GM23248 (cell line): ENCODE data around the gene MT1A. TPM values are rescaled to one million over a fixed set of nuclear protein-coding genes. Genes with fewer than 3 reads are reported as not detected.
A peak's percentile ranks its signal among the peaks of the same experiment; 100 is the strongest.
"Not testable (repeated sequence)": the region's sequence is repeated elsewhere in the genome, so short reads cannot be mapped to it uniquely, and the experiment has no call there.

Experiments used
- DNase-seq: peaks from one replicate; pipeline ENCODE4 v3.0.0-alpha.2; 2015
- H2AFZ ChIP-seq: fragments of 200-600 bp; sonication (generic); 2 replicates; pipeline ENCODE4 v1.6.1; 2016; ENCODE audit warnings: antibody characterized with exemption
- H3F3A ChIP-seq: fragments of 200-600 bp; sonication (generic); 2 replicates; pipeline ENCODE4 v1.6.1; 2016; ENCODE audit warnings: mild to moderate bottlenecking, antibody characterized with exemption, mixed run types; ENCODE audit not compliant: insufficient read depth
- H3K27ac ChIP-seq: fragments of 200-600 bp; sonication (generic); 2 replicates; pipeline ENCODE4 v1.5.1; 2016; ENCODE audit warnings: mild to moderate bottlenecking
- H3K27me3 ChIP-seq: fragments of 200-600 bp; sonication (generic); replicated peaks from 2 replicates; pipeline ENCODE4 v1.6.1; 2016; ENCODE audit warnings: mild to moderate bottlenecking; ENCODE audit not compliant: insufficient read depth
- H3K36me3 ChIP-seq: fragments of 200-600 bp; sonication (generic); 2 replicates; pipeline ENCODE4 v1.6.1; 2016; ENCODE audit warnings: low read depth, mild to moderate bottlenecking
- H3K4me1 ChIP-seq: fragments of 200-600 bp; sonication (generic); 2 replicates; pipeline ENCODE4 v1.6.1; 2016; ENCODE audit warnings: mild to moderate bottlenecking; ENCODE audit not compliant: insufficient read depth
- H3K4me2 ChIP-seq: fragments of 200-600 bp; sonication (generic); one replicate; pipeline ENCODE4 v1.6.1; 2016; ENCODE audit warnings: mild to moderate bottlenecking; ENCODE audit not compliant: unreplicated experiment
- H3K4me3 ChIP-seq: fragments of 200-600 bp; sonication (generic); 2 replicates; pipeline ENCODE4 v1.5.1; 2016; ENCODE audit warnings: mild to moderate bottlenecking
- H3K79me2 ChIP-seq: fragments of 200-600 bp; sonication (generic); 2 replicates; pipeline ENCODE4 v1.6.1; 2016; ENCODE audit warnings: mild to moderate bottlenecking; ENCODE audit not compliant: insufficient read depth
- H3K9ac ChIP-seq: fragments of 200-600 bp; sonication (generic); 2 replicates; pipeline ENCODE4 v1.6.1; 2016; ENCODE audit warnings: mild to moderate bottlenecking
- H3K9me2 ChIP-seq: fragments of 200-600 bp; sonication (generic); 2 replicates; pipeline ENCODE4 v1.6.1; 2016; ENCODE audit warnings: mixed run types, mild to moderate bottlenecking, moderate library complexity; ENCODE audit not compliant: insufficient read depth
- H3K9me3 ChIP-seq: fragments of 200-600 bp; sonication (generic); one replicate; pipeline ENCODE4 v1.6.1; 2017; ENCODE audit warnings: low read depth
- H4K20me1 ChIP-seq: fragments of 200-600 bp; sonication (generic); 2 replicates; pipeline ENCODE4 v1.6.0; 2016; ENCODE audit not compliant: insufficient read depth
- EZH2 ChIP-seq: fragments of 200-600 bp; sonication (generic); IDR thresholded peaks from 2 replicates; pipeline ENCODE4 v1.6.1; 2018; ENCODE audit warnings: antibody characterized with exemption, mild to moderate bottlenecking; ENCODE audit not compliant: insufficient read depth, poor library complexity, severe bottlenecking
- EZH2phosphoT487 ChIP-seq: fragments of 200-600 bp; sonication (generic); IDR thresholded peaks from 2 replicates; pipeline ENCODE4 v1.6.1; 2018; ENCODE audit warnings: antibody characterized with exemption, moderate library complexity, mild to moderate bottlenecking, low read depth; ENCODE audit not compliant: insufficient read depth
- WGBS, 2 experiments: methylation state at CpG; one replicate each; pipeline ENCODE4 v1.1.6; 2015 to 2017; ENCODE audit warnings: low lambda C conversion rate in 2 of 2, low coverage in 1 of 2; ENCODE audit errors: missing lambda C conversion rate in 2 of 2; 5-methylcytosine and 5-hydroxymethylcytosine counted together
- in situ Hi-C: fragments of 300-500 bp; cut with MboI; formaldehyde crosslinking; loops from 2 replicates; pipeline ENCODE4 v1.15.0; 2020
- polyA plus RNA-seq: library from polyadenylated mRNA; unstranded; fragments of >200 nt; fragmentation: Nextera tagmentation; extraction: Ambion mirVana; gene quantifications from 2 replicates; pipeline ENCODE4 v1.2.1, GENCODE V29; 2016
- total RNA-seq: library from RNA; depleted of rRNA; stranded (reverse); fragments of >200 nt; shearing (Covaris generic); gene quantifications from 2 replicates; pipeline ENCODE4 v1.2.3, GENCODE V29; 2014

The MT1A gene
- total and polyA plus RNA-seq, 2 experiments from 2014 or later = 2.3 TPM; not detected in 1

DNA sequence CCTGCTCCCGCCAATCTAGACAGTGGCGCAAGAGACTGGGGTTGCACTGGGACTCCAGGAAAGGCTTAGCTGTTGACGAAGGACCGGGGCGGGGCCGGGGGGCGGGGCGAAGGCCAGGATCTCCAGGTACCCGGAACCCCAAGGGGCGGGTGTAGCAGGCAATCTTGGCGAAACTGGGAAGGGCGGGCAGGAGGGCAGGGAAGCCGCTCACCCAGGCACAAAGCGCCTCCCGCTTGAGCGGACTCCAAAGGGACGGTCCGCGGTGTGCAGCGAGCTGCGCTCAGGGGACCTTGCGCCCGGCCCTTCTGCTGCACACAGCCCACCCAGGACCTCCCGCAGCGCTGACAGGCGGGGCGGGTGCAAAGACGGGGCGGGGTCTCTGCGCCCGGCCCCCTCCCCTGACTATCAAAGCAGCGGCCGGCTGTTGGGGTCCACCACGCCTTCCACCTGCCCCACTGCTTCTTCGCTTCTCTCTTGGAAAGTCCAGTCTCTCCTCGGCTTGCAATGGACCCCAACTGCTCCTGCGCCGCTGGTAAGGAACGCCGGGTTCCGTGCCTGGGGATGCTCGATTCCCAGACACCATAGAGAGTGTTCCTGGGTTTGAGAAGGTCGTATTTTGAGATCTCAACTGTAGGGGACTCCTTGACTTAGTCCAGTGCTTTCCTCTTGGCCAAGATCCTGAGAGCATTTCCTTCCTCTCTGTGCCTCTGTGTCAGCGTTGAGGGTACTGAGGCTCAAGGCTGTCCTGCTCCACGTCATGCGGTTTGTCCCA, 19.3 kb downstream of the MT1A start, which contains the start of gene MT1F:
TSS of gene MT1F (plus strand) at position 405 of the 772 bp plus-strand sequence. CDS start at position 505, 100 bp downstream.
- DNase-seq = peak; percentile 64
- TF ChIP-seq EZH2 (no peak), EZH2phosphoT487 (no peak)
- H3K4me3 ChIP-seq = peak within 1 kb of the TSS; percentile 52
- H3K9me3 ChIP-seq = no peaks in the 10 kb centered on the region
- peak within 1 kb of the TSS; percentile 61 for H2AFZ ChIP-seq
- no peaks in the 10 kb centered on the region for H3K36me3 ChIP-seq
- in situ Hi-C loops = no loop called here
- H3K27ac ChIP-seq = no peak within 1 kb of the TSS
- no peaks in the 10 kb centered on the region for H3F3A ChIP-seq
- no peaks in the 10 kb centered on the region for H3K9me2 ChIP-seq
- no peaks in the 10 kb centered on the region for H3K4me1 ChIP-seq
- no peaks in the 10 kb centered on the region for H4K20me1 ChIP-seq
- H3K9ac ChIP-seq = no peak within 1 kb of the TSS
- peak within 1 kb of the TSS; percentile 59 for H3K4me2 ChIP-seq
- H3K27me3 ChIP-seq = peaks cover 14% of the 10 kb centered on the region; the same call in 1 of the 2 replicates
- no peaks in the 10 kb centered on the region for H3K79me2 ChIP-seq
- 7 to 9% methylated on average over 24 to 40 of the region's 46 CpGs for WGBS, 2 experiments

DNA sequence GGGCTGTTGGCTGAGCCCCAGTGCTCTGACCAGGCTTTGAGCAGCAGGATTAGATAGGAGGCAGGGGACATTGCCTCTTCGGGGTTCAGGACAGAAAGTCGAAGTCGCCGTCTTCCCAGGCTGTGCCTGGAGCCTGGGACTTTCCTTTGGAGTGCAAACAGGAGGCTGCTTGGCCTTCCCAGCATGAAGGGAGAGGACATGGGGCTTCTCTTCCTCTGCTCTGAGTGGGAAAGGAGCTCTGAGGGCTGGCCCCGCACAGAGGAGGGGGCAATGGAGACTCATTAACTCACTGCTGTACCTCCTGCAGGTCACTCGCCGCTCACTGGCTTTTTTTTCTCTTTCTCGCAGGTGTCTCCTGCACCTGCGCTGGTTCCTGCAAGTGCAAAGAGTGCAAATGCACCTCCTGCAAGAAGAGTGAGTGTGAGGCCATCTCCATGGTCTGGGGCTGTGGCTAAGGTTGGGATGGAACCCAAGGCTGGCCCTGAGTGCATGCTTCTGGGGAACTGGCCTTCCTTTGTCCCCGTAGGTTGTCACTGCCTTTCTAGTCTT, 19.9 kb downstream of the MT1A start:
- Histone ChIP-seq H2AFZ (peak overlapping the region; percentile 61), H3K4me2 (peak overlapping the region; percentile 59), H3F3A (no peaks in the 10 kb centered on the region), H3K27me3 (peaks cover 14% of the 10 kb centered on the region; the same call in 1 of the 2 replicates), H3K9me2 (no peaks in the 10 kb centered on the region), H3K4me1 (no peaks in the 10 kb centered on the region), H3K4me3 (peak overlapping the region; percentile 52), H3K9ac (no peak overlapping the region), H3K36me3 (no peaks in the 10 kb centered on the region), H3K79me2 (no peaks in the 10 kb centered on the region), H3K9me3 (no peaks in the 10 kb centered on the region), H3K27ac (no peak overlapping the region), H4K20me1 (no peaks in the 10 kb centered on the region)
- no peak for DNase-seq
- in situ Hi-C loops = no loop called here
- 42 to 43% methylated on average over 10 of the region's 10 CpGs for WGBS, 2 experiments
- TF ChIP-seq EZH2 (no peak), EZH2phosphoT487 (no peak)

DNA sequence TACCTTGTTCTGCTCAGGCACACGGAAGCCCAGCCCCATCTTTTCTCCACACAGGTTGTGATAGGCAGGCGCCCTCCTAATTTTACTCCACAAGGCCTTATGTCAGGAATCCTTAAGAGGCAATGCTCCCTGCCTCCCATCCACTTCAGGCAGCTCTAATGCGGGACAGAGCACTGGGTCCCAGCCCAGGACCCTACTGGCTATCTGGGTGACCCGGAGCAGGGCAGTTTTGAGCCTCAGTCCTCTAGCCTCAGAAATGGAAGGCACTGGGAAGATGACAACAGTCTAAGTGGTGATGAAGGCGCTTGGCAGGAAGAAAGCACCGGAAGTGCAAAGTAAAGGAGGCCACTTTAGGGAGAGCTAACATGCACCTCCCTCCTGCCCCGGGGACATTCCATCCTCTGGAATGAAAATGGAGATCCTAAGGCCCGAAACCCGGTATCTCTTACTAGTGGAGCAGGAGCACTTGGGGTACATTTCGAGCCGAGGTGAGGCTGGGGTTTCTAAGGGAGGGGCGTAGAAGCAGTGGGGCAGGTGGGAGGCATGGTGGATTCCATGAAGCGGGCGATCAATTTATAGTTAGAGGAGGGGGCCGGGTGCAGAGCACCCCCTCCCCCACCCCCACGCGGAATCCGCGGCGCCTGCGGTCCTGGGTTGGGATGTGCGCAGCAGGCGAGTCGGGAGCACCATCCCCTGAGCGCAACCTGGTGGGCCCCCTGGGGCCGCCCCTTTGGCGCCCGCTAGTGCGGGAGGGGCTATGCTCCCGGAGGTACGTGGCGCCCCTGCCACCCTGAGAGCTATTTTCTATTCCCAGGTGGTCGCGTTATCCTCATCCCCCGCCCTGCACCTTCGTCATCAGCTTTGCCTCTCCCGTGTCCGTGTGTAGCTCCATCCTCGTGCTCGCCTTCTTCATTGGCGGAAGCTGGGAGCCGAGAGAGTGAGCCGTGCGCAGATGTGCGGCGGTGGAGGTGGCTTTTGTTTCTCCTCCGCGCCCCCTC, 24.2 kb downstream of the MT1A start:
- H3K79me2 ChIP-seq = no peaks in the 10 kb centered on the region
- H3K9me3 ChIP-seq = no peaks in the 10 kb centered on the region
- H3K27me3 ChIP-seq = peaks cover 20% of the 10 kb centered on the region
- no peaks in the 10 kb centered on the region for H3K36me3 ChIP-seq
- no peaks in the 10 kb centered on the region for H4K20me1 ChIP-seq
- no peak overlapping the region for H3K4me3 ChIP-seq
- no peak for DNase-seq
- no peak overlapping the region for H3K4me2 ChIP-seq
- no peaks in the 10 kb centered on the region for H3K4me1 ChIP-seq
- no peak for TF ChIP-seq EZH2phosphoT487
- no peak for TF ChIP-seq EZH2
- no peaks in the 10 kb centered on the region for H3F3A ChIP-seq
- WGBS, 2 experiments = 35 to 40% methylated on average over 29 to 48 of the region's 48 CpGs
- H3K9ac ChIP-seq = no peak overlapping the region
- no peak overlapping the region for H2AFZ ChIP-seq
- in situ Hi-C loops = no loop called here
- H3K27ac ChIP-seq = no peak overlapping the region
- H3K9me2 ChIP-seq = no peaks in the 10 kb centered on the region

DNA sequence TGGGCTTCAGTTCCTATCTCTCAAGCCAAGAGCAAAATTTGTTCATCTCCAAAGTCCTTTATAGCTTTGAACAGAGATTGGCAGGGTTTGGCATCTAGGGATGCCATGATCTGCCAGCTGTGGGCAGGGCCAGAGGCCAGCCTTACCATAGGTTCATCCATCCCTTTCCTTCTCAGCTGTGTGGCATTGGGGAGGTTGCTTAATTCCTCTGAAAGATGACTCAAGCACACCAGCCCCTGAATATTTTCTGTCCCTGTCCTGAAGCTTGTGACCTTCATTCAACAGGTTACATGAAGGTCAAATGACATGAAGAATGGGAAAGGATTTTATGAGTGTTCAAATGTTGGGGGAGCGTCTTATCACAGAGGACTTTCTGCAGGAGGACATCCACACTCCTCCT, 26.0 kb downstream of the MT1A start:
- H4K20me1 ChIP-seq = no peaks in the 10 kb centered on the region
- no peaks in the 10 kb centered on the region for H3F3A ChIP-seq
- no peaks in the 10 kb centered on the region for H3K9me2 ChIP-seq
- no peak overlapping the region for H3K4me2 ChIP-seq
- no peaks in the 10 kb centered on the region for H3K36me3 ChIP-seq
- no peak for DNase-seq
- TF ChIP-seq EZH2 (no peak), EZH2phosphoT487 (no peak)
- no peak overlapping the region for H3K9ac ChIP-seq
- in situ Hi-C loops = no loop called here
- H3K4me3 ChIP-seq = no peak overlapping the region
- no peaks in the 10 kb centered on the region for H3K9me3 ChIP-seq
- WGBS, 2 experiments = 86 to 89% methylated on average over 1 of the region's 1 CpG
- H3K27ac ChIP-seq = no peak overlapping the region
- H2AFZ ChIP-seq = no peak overlapping the region
- H3K4me1 ChIP-seq = no peaks in the 10 kb centered on the region
- H3K27me3 ChIP-seq = peaks cover 32% of the 10 kb centered on the region
- H3K79me2 ChIP-seq = no peaks in the 10 kb centered on the region

DNA sequence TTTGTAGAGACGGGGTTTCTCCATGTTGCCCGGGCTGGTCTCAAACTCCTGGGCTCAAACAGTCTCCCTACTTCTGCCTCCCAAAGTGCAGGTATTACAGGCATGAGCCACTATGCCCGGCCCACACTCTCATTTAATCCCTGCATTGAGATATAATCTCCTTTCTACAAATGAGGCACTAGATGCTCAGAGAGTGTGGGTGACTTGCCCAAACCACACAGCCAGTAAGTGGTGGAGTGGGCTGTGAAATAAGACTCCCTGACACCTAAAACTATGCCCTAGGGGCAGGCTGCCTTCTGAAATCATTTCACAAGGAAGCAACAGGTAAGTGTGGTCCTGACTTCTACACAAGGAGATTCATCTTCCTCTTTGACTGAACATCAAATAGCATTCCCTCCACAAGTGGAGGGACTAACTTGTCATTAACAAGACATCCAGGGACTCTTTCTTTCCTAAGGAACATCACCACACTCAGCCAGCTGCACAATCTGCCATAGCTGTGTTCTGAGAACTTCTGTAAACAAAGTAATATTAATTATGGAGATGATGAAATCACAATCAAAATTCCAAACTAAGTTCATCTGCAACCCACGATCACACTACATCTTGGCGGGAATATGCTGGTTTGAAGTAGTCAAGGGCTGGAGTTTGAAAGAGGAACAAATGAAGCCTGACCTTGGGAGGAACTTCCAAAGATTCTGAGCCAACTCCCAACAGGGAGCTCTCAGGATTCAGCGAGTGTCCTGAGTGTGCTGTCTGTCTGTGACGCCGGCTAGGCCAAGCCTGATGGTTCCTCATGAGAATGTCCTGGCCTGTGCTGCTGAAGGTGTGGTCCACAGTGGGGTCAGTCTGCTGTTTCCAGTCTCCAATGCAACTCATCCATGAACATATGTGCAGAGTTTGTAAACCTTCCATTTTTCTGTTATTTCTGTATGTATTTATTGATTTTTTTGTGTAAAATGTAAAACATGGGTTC, 27.1 kb downstream of the MT1A start:
- in situ Hi-C loops, H3K79me2 ChIP-seq, H3K4me3 ChIP-seq, H3K9ac ChIP-seq, H3K4me1 ChIP-seq, H3K27ac ChIP-seq, H3K9me3 ChIP-seq, H3F3A ChIP-seq, H3K9me2 ChIP-seq, H4K20me1 ChIP-seq, H2AFZ ChIP-seq, H3K4me2 ChIP-seq, DNase-seq, H3K36me3 ChIP-seq: not testable (repeated sequence)
- peaks cover 30% of the 10 kb centered on the region for H3K27me3 ChIP-seq
- 59 to 65% methylated on average over 8 of the region's 8 CpGs for WGBS, 2 experiments
